ENCODE data around the gene RHPN2. TPM values are rescaled to one million over a fixed set of nuclear protein-coding genes. Genes with fewer than 3 reads are reported as not detected.

The RHPN2 gene
- total and polyA plus RNA-seq, 2 of the 8 experiments (the other 6 are each of a cell fraction or from before 2014, with no cell fraction given) = 22.8 to 31.1 TPM

DNA sequence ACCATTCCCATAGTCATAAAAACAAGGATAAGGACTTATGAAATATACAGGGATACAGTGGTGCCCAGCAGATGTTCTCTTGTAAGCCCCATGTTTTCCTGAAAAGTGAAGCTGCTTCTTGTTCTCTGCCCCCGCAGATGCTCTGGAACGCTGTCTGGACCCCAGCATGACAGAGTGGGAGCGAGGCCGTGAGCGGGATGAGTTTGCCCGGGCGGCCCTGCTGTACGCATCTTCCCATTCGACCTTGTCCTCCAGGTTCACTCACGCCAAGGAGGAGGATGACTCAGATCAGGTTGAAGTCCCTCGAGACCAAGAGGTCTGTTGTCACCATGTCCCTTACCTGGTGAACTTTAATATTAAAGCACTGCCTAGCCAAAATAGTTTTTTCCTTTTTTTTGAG, 46.9 kb upstream of the RHPN2 start:
- no peak overlapping the region for H4K5ac ChIP-seq (ENCODE audit: insufficient read length, low read depth, low read length)
- no peak overlapping the region for H2BK20ac ChIP-seq (ENCODE audit: low read length)
- no peak overlapping the region for H3K23ac ChIP-seq (ENCODE audit: insufficient read length)
- H3K9me3 ChIP-seq (ENCODE audit: insufficient read depth in 2 of 2, low read depth in 1 of 2, low read length in 1 of 2) = no peaks in the 10 kb centered on the region
- H3K79me2 ChIP-seq (ENCODE audit: control insufficient read depth in 1 of 2, insufficient read depth in 2 of 2, low read length in 2 of 2) = no peaks in the 10 kb centered on the region
- no peak for DNase-seq (ENCODE audit: low read depth in 1 of 2, low spot score in 2 of 2)
- no peak overlapping the region for H3K56ac ChIP-seq (replicated peaks; ENCODE audit: insufficient read length, low read depth, low read length)
- no peak overlapping the region for H4K91ac ChIP-seq (replicated peaks; ENCODE audit: insufficient read length, low read length)
- no peak overlapping the region for H4K8ac ChIP-seq (ENCODE audit: extremely low read depth, insufficient read depth, low read length)
- WGBS, 2 experiments (ENCODE audit: extremely low coverage in 1 of 2, insufficient coverage in 1 of 2, insufficient read length in 1 of 2, insufficient replicate concordance in 2 of 2, low coverage in 1 of 2, low lambda C conversion rate in 2 of 2, missing lambda C conversion rate in 1 of 2) = 95% methylated on average over 11 of the region's 11 CpGs; no CpG with 5 or more reads in 1 of the 2 experiments
- H2BK5ac ChIP-seq (ENCODE audit: low read depth, low read length) = no peak overlapping the region
- no peak overlapping the region for H3K18ac ChIP-seq (ENCODE audit: extremely low read depth, low read length)
- POLR2A ChIA-PET (ENCODE audit: partially characterized antibody) = no interaction called here
- no peak overlapping the region for H3K4ac ChIP-seq (replicated peaks; ENCODE audit: insufficient read length, low read depth, low read length)
- no peak overlapping the region for H3K4me3 ChIP-seq (ENCODE audit: extremely low read depth in 1 of 4, insufficient read depth in 2 of 4, low read depth in 3 of 4, low read length in 4 of 4)
- no peaks in the 10 kb centered on the region for H3K79me1 ChIP-seq (ENCODE audit: low read depth, low read length)
- H3K23me2 ChIP-seq (ENCODE audit: low read depth, low read length) = no peaks in the 10 kb centered on the region
- H3K4me2 ChIP-seq (ENCODE audit: insufficient read depth in 1 of 2, low read depth in 2 of 2, low read length in 2 of 2) = no peak overlapping the region
- no peaks in the 10 kb centered on the region for H3K4me1 ChIP-seq (replicated peaks in 1 of 4; ENCODE audit: control insufficient read depth in 3 of 4, insufficient read depth in 4 of 4, low read length in 3 of 4)
- H3K27me3 ChIP-seq (replicated peaks in 1 of 4; ENCODE audit: control insufficient read depth in 3 of 4, extremely low read depth in 1 of 4, insufficient read depth in 3 of 4, low read length in 3 of 4) = no peaks in the 10 kb centered on the region
- CTCF ChIA-PET (ENCODE audit: partially characterized antibody) = interaction anchor here (0.7 kb wide), 1 partner anchor 482 kb away, joined by 4 read pairs; no protein-coding TSS in a partner anchor
- peaks cover 11 to 37% (median 27%) of the 10 kb centered on the region in 4 experiments for H3K36me3 ChIP-seq (ENCODE audit: control insufficient read depth in 2 of 4, insufficient read depth in 4 of 4, low read length in 3 of 4)
- no peak overlapping the region for H2BK15ac ChIP-seq (ENCODE audit: low read length)
- no peak overlapping the region for H2AK5ac ChIP-seq (ENCODE audit: low read depth, low read length)
- no peak for FAIRE-seq
- H4K20me1 ChIP-seq (replicated peaks in 1 of 2; ENCODE audit: control insufficient read depth in 1 of 2, insufficient read depth in 2 of 2, low read length in 2 of 2) = peaks cover 0 to 2% of the 10 kb centered on the region in 2 experiments
- no peak overlapping the region for H2AFZ ChIP-seq (ENCODE audit: low read length)
- H3K27ac ChIP-seq (ENCODE audit: low read depth, low read length) = no peak overlapping the region
- no peak overlapping the region for H3K14ac ChIP-seq (ENCODE audit: insufficient read length)
- H2BK12ac ChIP-seq (ENCODE audit: low read depth, low read length) = no peak overlapping the region
- no peak overlapping the region for H2BK120ac ChIP-seq (replicated peaks; ENCODE audit: low read depth, low read length)
- H3K9ac ChIP-seq (replicated peaks in 1 of 4; ENCODE audit: extremely low read depth in 1 of 4, low read depth in 3 of 4, low read length in 3 of 4) = no peak overlapping the region
- TF ChIP-seq EP300 (IDR thresholded peaks at IDR 0.05; ENCODE audit: borderline replicate concordance in 1 of 2, low read depth in 2 of 2, low read length in 2 of 2) (no peak), KDM4A (IDR thresholded peaks at IDR 0.05; ENCODE audit: low read depth, low read length, severe bottlenecking) (no peak), TBP (IDR thresholded peaks at IDR 0.05; ENCODE audit: low read depth, low read length) (no peak), ZNF274 (IDR thresholded peaks at IDR 0.05; ENCODE audit: borderline replicate concordance, extremely low read depth, low read length) (no peak), RAD21 (IDR thresholded peaks at IDR 0.05 in 1 of 2, conservative IDR thresholded peaks at IDR 0.05 in 1 of 2; ENCODE audit: low read depth in 2 of 2, low read length in 2 of 2) (no peak), GTF2F1 (IDR thresholded peaks at IDR 0.05; ENCODE audit: borderline replicate concordance, low read depth, low read length) (no peak), SIRT6 (IDR thresholded peaks at IDR 0.05; ENCODE audit: low read length) (no peak), CBX5 (IDR thresholded peaks at IDR 0.05; ENCODE audit: low read depth, low read length) (no peak), JUN (IDR thresholded peaks at IDR 0.05; ENCODE audit: low read depth, low read length) (no peak), BACH1 (IDR thresholded peaks at IDR 0.05; ENCODE audit: low read length) (no peak), NANOG (IDR thresholded peaks at IDR 0.05; ENCODE audit: insufficient read depth, low read depth, low read length, poor library complexity, severe bottlenecking) (no peak)
- TF ChIP-seq, protein P1, sequence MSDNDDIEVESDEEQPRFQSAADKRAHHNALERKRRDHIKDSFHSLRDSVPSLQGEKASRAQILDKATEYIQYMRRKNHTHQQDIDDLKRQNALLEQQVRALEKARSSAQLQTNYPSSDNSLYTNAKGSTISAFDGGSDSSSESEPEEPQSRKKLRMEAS (IDR thresholded peaks at IDR 0.05) = no peak
- TF ChIP-seq, protein P2, sequence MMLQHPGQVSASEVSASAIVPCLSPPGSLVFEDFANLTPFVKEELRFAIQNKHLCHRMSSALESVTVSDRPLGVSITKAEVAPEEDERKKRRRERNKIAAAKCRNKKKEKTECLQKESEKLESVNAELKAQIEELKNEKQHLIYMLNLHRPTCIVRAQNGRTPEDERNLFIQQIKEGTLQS (IDR thresholded peaks at IDR 0.05; ENCODE audit: insufficient read depth, low read depth, low read length) = no peak
